Loucy (cell line): ENCODE measurements around the gene LRRC31.

Experiments used
- EZH2phosphoT487 ChIP-seq: fragments of 200-600 bp; IDR thresholded peaks from 2 replicates; pipeline ENCODE4 v1.6.1; 2018; ENCODE audit warnings: antibody characterized with exemption, mild to moderate bottlenecking, moderate library complexity, borderline replicate concordance
- TF ChIP-seq, protein P1 (sequence below): fragments of 200-600 bp; sonication (generic); conservative IDR thresholded peaks from 2 replicates; pipeline ENCODE4 v1.5.1; 2014; ENCODE audit warnings: mild to moderate bottlenecking, antibody characterized with exemption, low read length

DNA sequence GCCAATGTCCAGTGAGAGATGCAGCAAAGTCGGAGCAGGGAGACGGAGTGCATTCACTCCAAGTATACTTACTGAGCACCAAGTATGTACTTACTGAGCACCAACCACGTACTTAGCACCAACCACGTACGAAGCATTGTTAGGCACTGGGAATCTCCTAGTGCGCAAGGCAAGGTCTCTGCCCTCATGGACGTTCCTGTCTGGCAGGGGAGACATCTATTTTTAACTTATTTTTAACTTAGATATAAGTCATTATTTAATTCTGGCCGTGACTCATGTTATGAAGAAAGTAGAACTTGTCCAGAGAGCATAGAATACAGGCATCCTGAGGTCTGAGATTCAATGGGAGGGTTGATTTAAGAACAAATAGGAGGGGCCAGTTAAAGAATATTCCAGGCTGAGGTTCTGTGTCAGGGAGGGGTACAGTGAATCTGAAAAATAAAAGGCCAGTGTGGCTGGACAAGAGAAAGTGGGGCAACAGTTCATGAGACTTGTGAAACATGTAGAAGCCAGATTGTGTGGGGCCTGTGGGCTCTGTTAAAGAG, 9.3 kb upstream of the LRRC31 start:
- TF ChIP-seq EZH2phosphoT487: no peak
- TF ChIP-seq, protein P1, sequence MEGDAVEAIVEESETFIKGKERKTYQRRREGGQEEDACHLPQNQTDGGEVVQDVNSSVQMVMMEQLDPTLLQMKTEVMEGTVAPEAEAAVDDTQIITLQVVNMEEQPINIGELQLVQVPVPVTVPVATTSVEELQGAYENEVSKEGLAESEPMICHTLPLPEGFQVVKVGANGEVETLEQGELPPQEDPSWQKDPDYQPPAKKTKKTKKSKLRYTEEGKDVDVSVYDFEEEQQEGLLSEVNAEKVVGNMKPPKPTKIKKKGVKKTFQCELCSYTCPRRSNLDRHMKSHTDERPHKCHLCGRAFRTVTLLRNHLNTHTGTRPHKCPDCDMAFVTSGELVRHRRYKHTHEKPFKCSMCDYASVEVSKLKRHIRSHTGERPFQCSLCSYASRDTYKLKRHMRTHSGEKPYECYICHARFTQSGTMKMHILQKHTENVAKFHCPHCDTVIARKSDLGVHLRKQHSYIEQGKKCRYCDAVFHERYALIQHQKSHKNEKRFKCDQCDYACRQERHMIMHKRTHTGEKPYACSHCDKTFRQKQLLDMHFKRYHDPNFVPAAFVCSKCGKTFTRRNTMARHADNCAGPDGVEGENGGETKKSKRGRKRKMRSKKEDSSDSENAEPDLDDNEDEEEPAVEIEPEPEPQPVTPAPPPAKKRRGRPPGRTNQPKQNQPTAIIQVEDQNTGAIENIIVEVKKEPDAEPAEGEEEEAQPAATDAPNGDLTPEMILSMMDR: no peak
